ENCODE measurements around the gene MAP2K4.

- TF ChIP-seq CTCF (conservative IDR thresholded peaks at IDR 0.05; ENCODE audit: low read length) (no peak), EZH2phosphoT487 (IDR thresholded peaks at IDR 0.05; ENCODE audit: borderline replicate concordance, low read depth, low read length) (no peak)
Observed at GRCh38 chr17:12114686-12115418, 94.2 kb downstream of the MAP2K4 start.
